GM19351 (cell line): Measurements from ENCODE around the gene HDGFL3.

ENCODE experiments used
- ATAC-seq: cut with Tn5 transposase; IDR thresholded peaks from one replicate; pipeline ENCODE4 v1.9.1; 2021; ENCODE audit warnings: mild to moderate bottlenecking, moderate library complexity; ENCODE audit not compliant: unreplicated experiment

Gene HDGFL3

DNA sequence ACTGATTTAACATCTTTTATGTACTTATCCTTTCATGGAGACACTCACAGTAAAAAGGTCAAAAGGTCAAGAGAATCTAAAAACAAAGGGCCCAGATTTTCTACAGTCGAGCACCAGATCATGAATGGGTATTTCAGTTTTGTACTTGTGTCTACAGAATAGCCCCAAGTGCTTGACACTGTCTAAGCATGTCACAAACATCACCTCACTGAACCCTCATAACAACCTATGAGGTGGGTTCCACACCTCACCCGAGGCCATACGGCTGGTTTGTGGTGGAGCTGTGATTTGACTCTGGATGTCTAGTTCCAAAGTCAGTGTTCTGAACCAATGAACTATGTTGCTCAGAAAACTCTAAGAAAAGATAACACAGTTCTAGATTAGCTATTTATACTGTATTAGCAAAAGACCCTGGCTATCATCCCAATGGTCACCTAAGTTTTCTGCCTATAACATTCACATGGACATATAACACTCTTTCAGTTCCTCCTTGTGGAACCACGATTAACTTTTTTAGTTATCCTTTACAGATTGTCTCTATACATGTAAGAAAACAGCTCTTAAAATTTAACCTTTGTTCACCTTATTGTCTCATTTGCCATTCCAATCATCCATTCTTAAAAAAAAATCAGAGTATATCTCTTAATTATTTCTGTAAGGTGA, 74.6 kb downstream of the HDGFL3 start:
- no peak for ATAC-seq

DNA sequence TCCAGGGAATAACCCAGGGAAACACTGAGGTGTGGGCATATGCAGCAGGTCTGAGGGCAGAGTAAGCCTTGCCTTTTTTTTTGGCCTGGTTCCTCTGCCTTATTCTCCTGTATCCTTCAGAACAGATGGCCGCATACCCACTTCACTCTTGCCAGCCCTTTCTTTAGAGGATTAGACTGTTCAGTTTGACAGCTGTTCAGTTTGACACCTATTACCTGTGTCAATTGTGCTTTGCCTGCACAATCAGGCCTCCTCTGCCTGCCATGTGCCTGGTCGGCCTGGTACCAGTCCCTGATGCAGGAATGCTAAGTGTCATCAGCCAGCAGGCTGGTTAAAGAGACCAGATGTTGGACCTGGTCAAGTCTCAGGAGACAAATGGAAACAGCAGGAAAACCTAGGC, 77.8 kb downstream of the HDGFL3 start:
- ATAC-seq, result no peak

GRCh38 chr15:83127547-83128150, 80.0 kb downstream of the HDGFL3 start:
- ATAC-seq, result no peak

DNA sequence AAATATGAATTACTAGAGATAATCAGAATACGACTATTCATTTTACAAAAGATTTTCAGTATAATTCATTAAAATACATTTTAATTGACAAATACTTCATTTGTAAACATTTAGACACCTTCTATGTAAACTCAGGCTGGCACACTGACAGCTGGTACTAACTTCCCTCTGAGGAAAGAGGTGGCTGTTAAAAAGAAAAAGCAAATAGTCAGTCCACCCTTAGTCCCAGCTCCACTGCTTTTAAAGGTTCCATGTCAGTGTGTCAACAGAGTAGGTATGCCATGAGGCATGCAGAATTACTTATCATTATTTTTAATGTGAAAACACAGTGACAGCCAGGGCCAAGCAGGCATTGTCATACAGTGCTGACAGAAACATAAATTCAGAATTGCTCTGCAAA, 84.1 kb downstream of the HDGFL3 start:
- ATAC-seq, result no peak

GRCh38 chr15:83119968-83120581, 87.5 kb downstream of the HDGFL3 start:
- no peak for ATAC-seq

DNA sequence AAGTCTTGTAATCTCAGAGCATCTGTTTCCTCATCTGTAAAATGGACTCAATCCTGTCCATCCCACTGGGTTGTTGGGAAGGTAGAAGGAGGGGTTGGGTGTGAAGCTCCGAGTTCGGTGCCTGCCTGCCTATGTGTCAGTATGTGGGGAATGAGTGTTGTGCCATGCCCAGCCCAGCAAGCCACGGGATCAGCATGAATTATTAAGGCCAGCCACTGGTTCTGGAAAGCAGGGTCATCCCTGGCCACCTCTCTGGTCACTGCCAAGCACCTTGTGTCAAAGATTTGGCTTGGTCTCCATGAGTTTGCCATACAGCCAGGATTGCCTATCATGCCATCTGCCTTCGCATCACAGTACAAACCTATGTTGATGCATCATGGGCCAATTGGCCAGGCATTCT, 88.7 kb downstream of the HDGFL3 start:
- ATAC-seq, result no peak

DNA sequence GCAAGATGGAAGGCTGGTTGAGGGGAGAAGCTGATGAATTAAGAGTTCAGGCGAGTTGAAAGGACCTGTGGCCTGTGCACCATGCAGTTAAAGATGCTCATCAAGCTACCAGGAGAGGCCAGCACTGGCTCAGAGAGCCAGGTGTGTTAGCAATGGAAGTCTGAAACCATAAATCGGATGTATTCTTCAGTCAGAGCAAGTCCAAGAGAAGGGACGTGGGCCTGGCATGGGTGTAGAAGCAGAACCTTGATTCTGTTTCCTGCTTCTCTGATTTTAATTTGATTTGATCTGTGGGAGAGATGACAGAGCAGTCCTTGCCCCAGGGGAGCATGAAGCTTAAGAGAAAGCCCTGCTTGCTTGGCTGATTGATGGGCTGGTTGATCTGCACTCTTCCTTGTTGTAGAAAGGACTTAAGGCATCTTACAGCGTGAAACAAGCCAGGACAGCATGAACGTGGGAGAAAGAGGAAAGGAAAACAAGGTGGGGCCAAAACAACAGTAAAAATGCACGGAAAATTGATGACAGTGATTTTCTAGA, 89.3 kb downstream of the HDGFL3 start:
- ATAC-seq, result no peak

DNA sequence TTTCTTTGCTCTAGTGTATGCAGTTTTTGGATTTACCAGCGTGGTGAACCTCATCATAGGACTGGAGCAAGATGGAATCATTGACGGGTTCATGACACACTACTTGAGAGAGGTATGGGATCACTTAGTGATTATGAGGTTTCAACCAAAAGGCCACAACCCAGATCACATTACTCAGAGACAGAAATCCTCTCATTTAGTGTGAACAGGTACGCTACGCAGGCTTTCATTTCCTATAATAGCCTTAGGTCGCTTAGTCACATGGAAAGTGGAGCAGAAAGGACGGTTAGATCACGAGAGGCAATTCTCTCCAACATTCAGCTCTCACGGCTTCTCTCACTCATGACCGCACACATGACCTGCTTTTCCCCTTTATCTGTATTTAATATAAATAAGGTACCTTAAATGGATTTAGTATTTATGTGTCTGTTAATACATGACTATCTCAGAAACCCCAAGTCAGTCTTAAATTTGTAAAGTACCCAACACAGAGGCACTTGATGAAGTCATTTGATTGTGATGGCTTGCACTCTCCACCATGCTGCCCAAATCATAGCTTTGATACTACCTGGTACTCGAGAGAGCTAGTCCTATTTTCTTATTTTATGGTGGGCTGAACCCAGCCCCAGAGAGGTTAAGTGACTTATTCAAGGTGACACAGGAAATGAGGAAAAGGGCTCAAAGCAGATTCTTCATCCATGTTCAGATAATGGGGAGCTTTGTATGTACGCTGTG, 91.6 kb downstream of the HDGFL3 start:
- ATAC-seq, result peak; percentile 96

DNA sequence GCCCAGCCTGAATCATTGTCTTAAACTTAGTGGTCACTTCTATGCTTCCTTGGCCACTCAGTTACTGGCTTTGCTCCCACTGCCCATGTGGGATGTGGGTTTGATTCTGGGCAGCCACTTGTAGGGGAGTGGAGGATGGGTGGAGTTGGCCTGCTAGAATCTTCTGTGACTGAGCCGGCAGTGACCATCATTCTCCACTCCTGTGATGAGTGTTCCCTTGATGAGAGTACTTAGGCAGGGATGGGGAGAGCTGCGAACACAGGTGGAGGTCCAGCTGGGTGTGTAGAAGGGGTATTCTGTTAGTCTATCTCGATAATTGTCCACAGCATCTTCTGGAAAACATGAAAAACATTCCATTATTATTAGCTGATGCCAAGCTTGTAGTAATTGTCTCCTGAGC, 92.2 kb downstream of the HDGFL3 start:
- no peak for ATAC-seq

GRCh38 chr15:83114856-83115255, 92.8 kb downstream of the HDGFL3 start:
- ATAC-seq, result no peak

GRCh38 chr15:83113881-83114674, 93.5 kb downstream of the HDGFL3 start:
- ATAC-seq, result no peak

DNA sequence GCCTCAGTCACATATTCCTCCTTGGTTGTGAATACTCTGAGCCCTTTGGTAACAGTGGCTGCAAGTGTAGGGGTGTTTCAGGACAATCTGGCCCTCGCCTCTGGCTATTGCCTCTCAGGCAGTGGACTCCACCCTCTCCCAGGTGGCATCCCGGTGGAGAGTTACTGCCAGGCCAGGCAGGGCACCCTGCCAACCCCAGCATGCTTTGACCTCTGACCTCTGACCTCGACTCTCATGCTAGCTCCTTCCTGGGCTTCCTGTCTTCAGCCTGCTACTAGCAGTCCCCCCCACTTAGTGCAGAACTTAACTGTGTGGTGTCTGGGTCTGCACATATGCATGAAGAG, 94.7 kb downstream of the HDGFL3 start:
- ATAC-seq, result no peak

GRCh38 chr15:83112233-83112955, 95.2 kb downstream of the HDGFL3 start:
- no peak for ATAC-seq

GRCh38 chr15:83111149-83111548, 96.5 kb downstream of the HDGFL3 start:
- ATAC-seq, result no peak

DNA sequence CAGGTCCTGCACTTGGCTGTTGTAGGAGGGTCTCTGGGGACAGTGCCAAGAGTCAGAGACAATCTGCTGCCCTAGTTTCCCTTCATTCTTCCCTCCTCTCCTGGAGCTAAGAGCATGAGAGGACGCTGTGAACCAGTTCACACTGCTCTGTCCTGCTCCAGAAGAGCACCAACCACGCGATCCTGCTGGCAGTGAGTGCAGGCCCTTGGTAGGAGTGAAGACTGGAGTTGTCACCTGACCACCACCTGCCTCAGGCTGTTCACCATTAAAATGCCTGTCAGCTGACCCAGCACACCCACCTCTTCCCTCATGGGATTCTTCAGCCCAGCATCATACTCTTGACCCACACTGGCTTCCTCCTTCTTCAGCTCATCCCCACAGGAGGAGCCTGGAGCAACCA, 97.2 kb downstream of the HDGFL3 start:
- ATAC-seq, result no peak

DNA sequence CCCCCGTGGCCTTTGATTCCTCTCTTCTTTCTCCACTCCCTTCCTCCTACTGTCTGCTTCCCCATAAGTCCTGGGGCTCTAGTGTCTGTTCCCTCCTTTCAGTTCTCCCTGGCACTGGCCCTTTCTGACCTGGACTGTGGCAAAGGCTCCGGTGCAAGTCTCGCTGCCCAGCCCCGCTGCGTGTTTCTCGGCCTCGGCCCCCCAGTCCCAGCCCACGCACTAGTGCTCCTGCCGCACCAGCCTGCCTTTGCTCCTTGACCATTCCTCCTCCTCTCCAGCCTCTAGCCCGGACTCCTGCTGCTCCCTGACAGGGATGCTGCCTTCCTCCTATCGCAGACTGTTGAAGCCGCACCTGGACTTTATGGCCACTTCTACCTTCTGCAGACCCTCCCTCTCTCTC, 98.1 kb downstream of the HDGFL3 start:
- no peak for ATAC-seq

DNA sequence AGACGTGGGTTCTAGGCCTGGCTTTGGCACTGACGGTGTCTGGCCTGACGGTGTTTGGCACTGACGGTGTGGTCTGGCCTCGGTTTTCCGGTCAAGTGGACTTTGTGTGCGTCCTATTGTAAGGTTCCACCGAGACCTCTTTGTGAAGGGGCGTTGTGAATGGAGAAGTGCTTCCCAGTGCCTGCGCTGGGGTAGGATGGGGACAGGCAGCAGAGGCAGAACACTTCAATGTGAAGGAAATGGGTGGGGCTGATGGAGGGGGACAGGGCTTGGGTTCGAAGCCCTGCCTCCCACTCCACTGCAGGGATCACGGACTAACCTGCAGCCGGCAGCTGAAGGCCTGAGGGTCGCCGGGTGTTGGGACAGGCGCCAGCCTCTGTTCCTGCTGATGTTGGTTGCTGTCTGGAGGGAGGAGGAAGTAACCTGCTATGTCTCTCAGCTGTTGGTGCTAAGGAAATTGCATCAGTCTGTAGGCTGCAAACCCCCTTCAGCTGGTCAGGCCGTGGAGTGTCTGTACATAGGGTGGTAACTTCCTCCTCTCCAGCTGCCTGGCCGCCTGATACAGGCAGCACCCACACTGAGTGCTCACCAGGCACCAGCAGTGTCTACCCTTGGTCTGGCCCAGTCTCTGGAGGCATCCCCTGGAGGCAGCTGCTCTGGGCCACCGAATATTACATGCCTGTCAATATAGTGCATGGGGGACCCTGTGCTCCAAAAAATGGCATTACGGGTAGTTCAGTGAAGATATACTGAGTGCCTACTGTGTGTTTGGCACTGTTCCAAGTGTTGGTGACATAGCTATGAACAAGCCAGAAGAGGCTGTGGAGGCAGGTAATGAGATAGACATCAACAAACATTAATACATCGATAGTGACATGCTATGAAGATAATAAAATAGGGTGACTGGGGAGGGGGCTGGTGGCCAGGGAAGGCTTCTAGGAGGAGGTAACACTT, 99.1 kb downstream of the HDGFL3 start:
- ATAC-seq, result peak; percentile 78

DNA sequence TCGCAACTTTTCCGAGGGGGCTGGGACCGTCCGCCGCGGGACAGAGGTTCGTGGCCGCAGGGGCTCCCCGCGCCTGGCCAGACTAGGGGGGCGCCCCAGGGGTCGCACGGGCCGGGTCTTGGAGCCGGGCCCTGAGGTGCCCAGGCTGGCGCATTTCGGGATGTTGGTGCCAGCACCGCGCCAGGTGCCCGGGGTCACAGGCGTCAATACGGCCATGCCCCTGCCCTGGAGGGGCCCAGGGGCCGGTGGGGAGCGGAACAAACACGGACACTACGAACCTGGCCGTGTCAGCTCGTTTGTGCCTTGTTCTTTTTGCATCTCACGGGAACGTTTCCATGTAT, 99.8 kb downstream of the HDGFL3 start:
- no peak for ATAC-seq
